GM19438 (cell line): ENCODE data around the gene AKT3.
A peak's percentile ranks its signal among the peaks of the same experiment; 100 is the strongest.

Source experiments
- ATAC-seq: cut with Tn5 transposase; IDR thresholded peaks from one replicate; pipeline ENCODE4 v1.9.1; 2021; ENCODE audit warnings: low read depth; ENCODE audit not compliant: unreplicated experiment

AKT3 gene

DNA sequence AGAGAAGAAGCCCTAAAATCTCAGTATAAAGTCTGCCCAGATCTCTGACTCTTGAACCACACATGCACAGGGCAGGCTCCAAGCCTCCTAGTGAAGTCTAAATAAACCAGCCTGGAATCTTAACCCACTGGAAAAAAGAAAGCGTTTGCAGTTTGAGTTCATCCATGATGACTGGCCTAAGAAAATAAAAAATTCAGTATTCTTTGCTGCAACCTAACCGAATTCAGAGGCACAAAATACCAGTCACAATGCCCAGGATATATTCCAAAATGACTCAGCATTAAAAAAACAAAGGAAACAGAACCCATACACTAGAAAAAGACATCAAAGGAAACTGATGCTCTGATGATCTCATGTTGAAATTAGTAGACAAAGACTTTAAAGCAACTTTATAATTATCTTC lies 325.0 kb downstream of the AKT3 start:
- ATAC-seq = no peak

DNA sequence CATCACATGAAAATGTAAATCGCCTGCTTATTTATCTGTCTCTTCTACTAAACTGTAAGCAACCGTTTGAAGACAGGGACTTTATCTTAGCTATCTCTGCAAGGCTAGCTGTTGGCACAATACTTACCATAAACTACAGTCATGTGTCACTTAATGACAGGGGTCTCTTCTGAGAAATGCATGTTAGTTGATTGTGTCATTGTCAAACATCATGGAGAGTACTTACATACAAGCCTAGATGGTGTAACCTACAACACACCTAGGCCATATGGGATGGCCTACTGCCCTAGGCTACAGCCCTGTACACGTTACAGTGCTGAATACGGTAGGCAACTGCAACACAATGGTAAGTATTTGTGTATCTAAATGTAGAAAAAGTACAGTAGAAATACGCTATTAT lies 326.3 kb downstream of the AKT3 start:
- no peak for ATAC-seq

DNA sequence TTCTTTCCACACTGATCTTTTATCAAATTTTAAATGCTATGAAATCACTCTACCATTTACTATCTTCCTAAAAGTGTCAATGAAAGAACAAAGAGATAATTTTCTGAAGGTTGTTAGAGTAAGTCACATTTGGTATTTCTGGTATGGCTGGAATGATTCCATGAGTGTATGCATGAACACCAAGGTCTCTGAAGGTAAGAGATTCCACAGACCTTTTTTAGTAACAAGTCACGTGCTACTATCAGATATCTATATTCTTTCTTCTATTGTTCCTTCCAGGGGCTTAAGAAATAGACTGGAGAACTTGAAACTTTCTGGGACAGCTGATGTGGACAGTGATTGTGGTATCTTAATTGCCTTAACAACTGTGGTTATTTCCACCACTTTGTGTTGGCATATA lies 329.2 kb downstream of the AKT3 start:
- ATAC-seq = no peak

DNA sequence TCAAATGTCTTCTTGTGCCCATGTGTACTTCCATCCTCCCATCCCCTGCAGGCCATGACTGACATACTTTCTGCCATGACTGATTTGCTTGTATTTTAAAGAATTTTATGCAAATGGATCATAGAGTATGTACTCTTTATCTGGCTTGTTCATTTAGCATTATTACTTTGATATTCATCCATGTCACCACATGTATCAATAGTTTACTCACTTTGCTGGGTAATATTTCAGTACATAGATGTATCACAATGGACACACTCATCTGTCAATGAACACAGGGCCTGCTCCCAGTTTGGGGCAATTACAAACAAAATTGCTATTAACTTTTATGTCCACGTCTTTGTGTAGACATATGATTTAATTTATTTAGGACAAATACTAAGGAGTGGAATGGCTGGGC lies 335.1 kb downstream of the AKT3 start:
- no peak for ATAC-seq

DNA sequence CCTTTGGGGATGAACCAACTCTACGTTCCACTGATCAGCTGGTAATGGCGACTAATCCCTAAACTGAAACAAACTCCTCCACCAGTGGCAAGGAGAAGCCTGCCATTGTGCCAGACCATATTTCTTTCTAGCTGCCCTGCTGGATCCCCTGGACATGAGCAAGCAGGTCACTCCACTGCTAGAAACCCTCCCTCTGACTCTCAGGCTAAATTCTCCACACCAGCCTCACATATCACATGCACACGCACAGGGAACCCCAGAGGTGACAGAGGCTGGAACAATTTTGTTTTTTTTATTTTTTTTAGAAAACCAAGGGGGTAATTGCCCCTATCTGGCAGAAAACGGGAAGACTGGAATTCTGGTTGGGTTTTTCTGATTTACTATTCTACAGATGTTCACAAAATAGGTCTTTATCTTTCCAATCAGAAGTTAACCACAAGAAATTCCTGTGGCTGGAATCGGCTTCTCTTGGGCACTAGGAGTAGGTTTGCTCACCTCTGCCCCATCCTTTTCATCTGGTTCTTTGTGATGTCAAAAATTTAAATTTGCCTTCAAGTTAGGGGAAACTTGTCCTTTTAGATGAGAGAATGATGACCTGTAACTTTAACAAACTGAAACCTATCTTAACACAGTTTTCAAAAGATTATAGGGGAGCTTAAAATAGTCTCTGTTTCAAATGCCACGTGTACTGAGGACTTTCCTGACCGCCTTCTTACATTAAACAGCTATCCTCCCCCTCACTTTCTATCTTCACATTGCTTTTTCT lies 336.1 kb downstream of the AKT3 start:
- no peak for ATAC-seq

DNA sequence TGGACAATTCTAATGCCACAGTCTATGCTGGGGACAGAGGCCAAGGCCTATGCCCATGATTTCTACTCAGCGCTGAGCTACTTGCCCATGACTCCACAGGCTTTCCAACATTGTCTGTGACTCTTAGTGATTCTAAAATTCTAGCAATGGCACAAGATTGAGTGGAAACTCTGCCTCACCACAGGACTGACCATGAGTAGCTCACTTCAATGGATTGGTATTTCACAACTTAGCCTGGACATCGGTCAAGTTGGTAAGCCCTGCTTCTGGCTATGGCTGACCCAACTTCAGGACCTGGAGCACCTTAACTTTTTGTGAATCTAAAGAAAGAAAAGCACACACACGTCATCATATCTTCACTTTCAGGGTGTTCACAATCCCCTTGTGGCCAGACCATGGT lies 339.1 kb downstream of the AKT3 start:
- ATAC-seq = no peak

DNA sequence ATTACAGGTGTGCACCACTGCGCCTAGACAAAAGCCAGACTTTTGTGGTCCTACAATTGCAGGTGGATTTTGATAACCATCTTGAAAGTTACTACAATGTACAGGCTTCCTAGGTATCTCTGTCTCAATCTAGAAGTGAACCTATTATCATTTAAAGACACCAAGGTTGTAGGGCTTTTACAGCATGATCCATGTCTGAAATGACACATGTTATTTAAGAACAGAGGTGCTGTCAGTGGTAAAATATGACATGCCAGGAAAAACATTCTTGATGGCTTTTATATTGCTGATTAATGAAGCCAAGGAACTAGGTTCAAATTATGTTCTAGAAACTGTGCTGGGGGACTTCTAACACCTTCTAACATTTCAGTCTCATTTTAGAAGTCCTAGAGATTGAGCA lies 341.1 kb downstream of the AKT3 start:
- no peak for ATAC-seq

DNA sequence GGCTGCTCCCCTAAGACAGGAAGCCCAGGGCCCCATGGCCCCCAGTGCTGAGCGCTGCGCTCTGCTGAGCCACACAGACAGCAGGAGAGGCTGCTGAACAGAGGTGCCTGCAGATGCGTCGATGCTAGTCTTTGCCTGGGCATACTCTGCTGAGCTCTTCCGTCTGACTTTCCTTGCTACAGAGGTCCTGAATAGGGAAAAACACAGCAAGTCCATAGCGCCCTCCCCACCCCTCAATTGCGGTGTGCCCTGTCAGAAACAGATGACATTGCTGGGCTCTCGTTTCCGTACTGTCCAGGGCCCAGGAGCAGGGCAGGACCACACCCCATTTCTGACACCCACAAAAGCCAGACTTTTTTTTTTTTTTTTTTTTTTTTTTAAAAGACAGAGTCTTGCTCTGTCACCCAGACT lies 341.7 kb downstream of the AKT3 start:
- ATAC-seq = peak; percentile 76

DNA sequence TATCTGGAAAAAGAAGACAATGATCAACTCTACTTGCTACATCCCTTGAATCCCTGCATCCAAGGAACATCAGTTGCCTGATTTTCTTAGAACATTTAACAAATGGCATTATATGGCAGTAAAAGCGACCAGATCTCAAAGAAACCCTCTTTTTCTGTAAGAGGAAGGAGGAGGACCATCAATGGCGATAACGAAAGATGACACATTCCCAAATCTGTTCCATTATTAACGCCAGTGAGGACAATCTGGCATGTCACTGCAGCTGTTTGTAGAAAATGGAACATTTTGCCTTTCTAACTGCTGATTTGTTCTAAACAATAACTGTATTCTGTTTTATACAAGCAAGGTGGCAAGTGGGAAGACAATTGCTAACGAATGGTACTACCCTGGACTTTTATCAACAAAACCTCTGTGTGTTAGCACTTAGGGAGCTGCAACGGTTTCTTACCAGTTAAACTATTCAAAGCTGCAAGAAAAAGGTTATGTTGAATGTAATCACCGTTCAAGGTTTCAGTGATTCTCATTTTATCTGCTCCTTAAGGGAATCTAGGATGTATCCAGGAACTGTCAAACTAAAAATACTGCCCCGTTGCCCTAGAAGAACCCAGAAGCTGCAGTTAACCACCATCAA lies 342.3 kb downstream of the AKT3 start:
- peak; percentile 7 for ATAC-seq

DNA sequence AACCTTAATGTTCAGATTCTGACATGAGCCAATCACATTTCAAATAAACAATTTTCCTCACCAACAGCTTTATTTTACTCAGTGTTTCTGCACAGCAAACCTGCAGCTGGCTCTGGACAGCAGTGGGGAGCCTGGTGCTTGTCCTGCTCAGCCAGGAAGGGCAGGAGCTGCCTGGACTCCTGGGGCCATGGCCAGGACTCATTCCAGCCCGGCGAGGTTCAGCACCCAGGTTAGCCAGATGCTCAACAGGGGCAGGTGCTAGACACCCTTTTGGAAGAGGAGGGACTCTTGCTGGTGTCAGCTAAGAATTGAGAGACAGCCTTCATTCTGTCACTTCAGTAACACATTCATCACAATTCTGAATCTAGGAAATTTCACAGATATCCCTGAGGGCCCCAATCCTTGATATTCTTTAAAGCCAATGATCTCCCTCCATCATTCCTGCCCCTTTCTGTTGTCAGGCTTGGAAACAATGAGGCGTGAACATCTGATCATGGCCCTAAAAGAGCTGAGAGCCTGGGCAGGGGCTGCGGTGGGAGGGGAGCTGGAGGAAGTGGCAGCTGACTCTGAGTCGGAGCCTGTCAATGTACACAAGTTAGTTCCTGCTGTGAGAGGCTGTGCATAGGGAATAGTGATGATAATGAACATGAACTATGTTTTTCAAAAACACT lies 342.9 kb downstream of the AKT3 start:
- ATAC-seq = no peak

DNA sequence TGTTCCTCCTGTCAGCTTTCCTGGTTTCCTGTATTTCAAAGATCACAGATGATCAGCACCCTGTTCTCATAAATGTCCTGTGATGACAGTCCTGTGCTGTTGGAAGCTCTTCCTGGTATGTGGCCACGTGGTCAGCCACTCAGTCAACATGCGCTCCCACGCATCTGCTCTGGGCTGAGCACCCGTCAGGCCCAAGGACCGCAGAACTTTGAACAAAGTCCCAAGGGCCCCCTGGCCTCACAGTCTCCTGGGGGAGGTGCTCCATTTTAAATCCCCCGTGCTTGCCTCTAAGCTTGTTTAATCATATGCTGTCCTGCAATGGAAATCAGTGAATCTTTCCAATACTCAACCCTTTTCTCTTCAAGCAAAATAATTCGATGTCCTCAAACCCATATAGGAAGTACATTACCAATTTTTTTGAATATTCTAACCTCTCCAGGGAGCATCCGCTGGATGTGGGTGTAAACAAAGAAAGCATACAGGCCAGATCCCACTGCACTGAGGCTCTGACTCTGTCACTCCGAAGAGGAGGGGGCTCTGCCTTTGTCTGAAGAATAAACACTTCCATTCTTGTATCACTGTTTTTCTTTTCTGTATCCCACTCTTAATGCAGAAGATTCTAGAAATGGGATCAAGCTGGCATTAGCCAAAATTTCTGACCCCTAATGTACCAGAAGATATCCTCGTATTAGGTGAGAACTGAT lies 343.9 kb downstream of the AKT3 start:
- ATAC-seq = peak; percentile 48

DNA sequence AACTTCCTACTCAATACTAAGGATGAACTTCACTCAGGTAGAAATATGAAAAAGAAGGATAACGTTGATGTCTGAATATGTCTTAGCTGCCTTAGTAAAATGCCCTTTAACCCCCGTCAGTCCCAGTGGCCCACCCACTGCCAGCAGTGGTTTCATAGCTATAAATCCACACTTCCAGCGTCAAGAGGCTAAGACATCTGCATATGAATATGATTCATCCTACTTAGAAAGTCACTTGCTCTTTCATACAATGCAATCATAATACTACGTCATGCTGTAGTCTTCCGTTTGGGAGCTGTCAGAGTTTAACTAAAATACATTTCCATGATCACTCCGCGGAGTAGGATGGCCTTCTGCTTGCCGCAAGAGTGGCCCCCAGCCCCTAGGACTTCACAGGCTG lies 346.9 kb downstream of the AKT3 start:
- no peak for ATAC-seq

DNA sequence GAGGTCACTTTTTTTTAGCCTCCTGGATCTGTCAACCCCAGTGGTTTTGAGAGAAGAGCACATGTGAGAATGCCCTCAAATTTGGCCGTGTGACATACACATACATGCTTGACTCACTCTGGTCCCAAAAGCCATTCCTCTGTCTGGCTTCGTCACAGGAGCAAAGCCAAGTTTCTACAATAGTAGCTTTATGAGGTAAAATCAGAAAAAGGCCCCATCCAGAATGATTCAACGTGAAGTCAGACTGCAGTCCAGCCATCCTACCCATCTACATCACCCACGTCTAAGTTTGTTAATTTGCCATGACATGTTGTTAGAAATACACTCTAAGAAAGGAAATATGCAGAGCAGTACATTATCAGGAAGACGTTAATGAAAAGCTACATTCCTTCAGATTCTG lies 349.0 kb downstream of the AKT3 start:
- ATAC-seq = no peak

DNA sequence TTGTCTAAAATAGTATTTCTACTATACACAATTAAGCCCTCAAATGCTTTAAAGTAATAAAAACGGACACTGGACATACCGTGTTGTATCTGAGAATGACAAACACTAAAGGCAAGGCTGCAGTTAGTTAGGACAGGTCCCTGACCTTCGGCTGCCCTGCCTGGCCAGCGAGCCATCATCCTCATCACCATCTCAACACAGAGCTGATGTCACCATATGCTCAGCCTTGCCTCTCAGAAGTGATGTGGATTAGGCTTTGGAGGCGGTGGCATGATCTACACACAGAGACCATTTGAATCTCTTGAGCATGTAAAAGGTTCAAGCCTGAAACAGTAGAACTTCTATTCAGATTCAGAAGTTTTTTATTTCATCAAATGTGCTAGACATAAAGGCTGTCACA lies 349.5 kb downstream of the AKT3 start:
- no peak for ATAC-seq

DNA sequence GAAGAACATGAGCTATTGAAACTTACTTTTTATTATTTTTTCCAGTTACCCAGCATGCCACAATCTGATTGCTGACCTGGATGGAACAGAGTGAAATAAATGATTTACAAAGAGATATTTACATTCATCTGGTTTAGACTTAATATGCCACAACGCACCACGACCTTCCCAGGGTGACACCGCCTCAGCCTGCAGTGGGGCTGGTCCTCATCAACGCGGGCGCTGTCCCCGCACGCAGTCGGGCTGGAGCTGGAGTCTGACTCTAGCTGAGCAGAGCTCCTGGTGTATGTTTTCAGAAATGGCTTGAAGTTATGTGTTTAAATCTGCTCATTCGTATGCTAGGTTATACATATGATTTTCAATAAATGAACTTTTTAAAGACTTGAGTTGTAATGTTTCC lies 350.3 kb downstream of the AKT3 start:
- ATAC-seq = no peak

DNA sequence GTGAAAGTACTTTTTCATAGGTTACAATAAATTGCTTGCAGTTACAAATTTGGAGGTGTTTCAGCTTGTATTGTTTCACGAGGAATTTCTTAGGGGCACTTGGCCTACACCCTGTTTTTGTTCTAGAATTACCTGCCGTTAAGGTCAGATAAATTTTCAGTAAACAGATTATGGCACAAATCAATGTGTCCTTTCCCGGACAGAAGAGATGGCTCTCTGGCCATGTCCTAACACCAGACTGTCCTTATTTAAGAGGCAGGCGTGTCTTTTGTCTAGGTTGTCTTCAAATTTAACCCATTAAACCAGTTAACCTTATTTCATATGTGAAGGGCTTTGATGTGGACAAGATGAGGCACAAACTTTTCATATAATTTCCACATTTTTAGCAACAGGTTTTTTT lies 350.8 kb downstream of the AKT3 start:
- ATAC-seq = no peak

DNA sequence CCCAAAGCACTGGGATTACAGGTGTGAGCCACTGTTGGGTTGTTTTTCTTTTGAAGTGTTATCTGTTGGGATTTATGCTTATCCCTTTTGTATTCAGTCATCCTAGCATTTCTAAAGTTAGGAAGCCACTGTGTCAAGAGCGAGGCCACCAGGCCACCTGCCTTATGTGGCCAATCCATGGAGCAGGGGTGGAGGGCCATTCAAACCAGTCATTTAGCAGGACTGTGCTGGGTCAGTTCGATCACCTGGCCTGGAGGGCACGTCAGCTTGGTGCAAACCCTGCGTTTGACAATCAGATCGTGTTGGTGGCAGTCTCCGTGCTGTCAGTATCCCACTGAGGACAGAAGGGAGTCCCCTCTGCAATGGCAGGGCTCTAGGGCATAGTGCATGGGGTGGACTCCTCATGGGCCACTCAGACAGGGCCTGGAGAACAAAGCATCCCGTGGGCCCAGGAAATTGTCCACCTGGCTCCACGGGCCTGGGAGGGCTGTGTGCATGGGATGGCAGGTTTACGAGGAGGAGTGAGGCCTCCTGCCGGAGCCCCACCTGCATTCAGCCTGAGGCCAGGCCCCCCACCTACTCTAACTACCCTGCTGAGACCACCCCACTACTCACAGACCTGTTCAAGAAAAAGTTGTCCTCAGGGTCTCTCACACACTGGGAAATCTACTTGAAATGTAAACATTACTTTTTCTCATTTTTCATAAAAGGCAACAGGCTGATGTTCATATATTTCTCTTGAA lies 351.9 kb downstream of the AKT3 start:
- no peak for ATAC-seq

DNA sequence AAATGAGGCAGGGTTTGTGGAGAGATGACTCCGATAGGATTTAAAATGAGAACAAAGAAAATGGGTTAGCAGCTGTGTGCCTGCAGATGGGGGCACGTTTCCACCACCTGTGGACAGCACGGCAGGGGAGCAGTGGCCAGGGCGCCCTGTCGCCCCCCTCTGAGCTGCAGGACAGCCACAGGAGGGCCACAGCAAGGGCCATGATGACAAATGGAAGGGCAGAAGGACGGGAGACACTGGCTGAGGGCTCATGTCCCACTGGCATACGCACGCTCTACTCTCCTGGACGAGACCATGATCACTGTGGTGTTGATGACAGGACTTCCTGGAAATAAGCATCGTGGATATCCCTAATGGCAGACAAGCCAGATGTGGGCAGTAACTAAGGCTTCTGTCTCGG lies 353.2 kb downstream of the AKT3 start:
- no peak for ATAC-seq

DNA sequence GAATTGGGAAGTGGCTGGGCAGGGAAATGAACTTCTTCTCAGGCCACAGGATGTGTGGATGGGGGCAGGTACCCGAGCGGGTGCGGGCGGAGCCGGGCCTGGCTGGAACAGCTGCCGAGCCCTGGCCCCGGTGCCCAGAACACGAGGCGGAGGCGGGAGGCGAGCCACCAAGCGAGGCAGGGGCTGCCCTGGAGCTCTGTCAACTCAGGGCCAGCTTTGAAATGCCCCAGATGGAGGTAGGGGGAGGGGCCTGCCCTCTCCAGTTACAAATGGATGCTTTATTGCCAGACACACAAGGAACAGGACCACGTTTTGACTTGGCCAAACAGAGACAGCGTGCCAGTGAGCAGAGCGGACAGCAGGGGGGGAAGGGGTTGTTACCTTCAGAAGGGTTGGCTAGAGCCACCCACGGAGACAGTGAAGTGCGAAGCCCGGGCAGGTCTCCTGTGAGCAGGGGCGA lies 353.8 kb downstream of the AKT3 start:
- ATAC-seq = no peak

DNA sequence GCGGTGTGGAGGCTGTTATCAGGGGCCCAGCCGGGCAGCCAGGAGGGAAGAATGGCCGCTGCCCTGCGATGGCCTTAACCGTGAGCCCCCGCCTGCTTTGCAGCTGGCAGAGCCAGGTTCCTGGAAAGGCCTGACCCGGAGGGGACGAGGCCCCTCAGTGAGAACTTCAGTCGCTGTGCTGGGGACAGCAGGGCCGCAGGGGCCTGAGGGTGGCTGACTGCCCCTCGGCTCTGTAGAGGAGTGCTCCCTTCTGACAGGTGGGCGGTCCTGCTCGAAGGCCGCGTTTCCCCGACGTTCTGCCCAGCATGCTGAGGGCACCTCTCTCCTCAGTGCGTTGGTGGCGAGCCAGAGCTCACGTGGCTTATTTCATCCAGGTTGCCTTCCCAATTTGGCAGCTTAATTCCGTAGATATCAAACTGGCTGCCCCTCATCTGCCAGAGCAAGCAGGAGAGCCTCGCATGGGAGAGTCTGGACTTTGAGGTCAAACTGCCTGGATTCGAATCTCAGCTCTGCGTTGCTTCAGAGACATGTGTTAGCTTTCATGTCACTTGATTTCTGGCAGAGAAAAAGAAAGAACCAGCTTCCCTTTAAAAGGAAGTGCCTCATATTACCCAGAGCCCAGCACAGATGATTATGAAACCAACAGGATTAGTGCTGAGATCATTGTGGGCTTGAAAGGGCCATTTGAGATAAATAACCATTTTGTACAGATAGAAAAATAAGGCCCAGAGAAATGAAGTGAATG lies 354.4 kb downstream of the AKT3 start:
- ATAC-seq = no peak
